Measurements from ENCODE around the gene FGGY. TPM values are rescaled to one million over a fixed set of nuclear protein-coding genes. Genes with fewer than 3 reads are reported as not detected.

FGGY gene
- total and polyA plus RNA-seq, 7 experiments from 2014 or later = 2.5 to 15.2 (median 11.2) TPM

GRCh38 chr1:59429656-59430055 is 132.8 kb downstream of the FGGY start:
- peaks cover 0 to 11% (median 0%) of the 10 kb centered on the region in 11 donors for H3K9me3 Mint-ChIP-seq
- no peaks in the 10 kb centered on the region for H3K9me3 ChIP-seq (ENCODE audit: control insufficient read depth in 2 of 3, low read length in 3 of 3)
- no peaks in the 10 kb centered on the region for H3K4me1 ChIP-seq (ENCODE audit: control insufficient read depth in 2 of 2, insufficient read depth in 2 of 2, low read length in 2 of 2)
- H3K27me3 Mint-ChIP-seq = no peaks in the 10 kb centered on the region
- ATAC-seq (no peak), DNase-seq (no peak)
- ChIA-PET CTCF (interaction anchor here (0.7 kb wide), 1 partner anchor 76 kb away, joined by 3 read pairs; no protein-coding TSS in a partner anchor), POLR2A (no interaction called here)
- H3K27ac Mint-ChIP-seq = no peak overlapping the region
- intact Hi-C loops (cut with micrococcal nuclease) = no loop called here
- peaks cover 0 to 6% (median 4%) of the 10 kb centered on the region in 5 donors for H3K36me3 Mint-ChIP-seq
- H3K27ac ChIP-seq (ENCODE audit: low read depth, low read length) = no peak overlapping the region
- H3K4me1 Mint-ChIP-seq = peaks cover 0 to 11% (median 0%) of the 10 kb centered on the region in 7 donors
- H3K36me3 ChIP-seq (ENCODE audit: control insufficient read depth in 2 of 3, insufficient read depth in 3 of 3, low read length in 3 of 3) = no peaks in the 10 kb centered on the region
- H3K4me3 Mint-ChIP-seq = no peak overlapping the region
- H3K4me3 ChIP-seq (ENCODE audit: low read length) = no peak overlapping the region
- no peaks in the 10 kb centered on the region for H3K27me3 ChIP-seq (ENCODE audit: control insufficient read depth in 2 of 2, insufficient read depth in 2 of 2, low read length in 2 of 2)

- Histone ChIP-seq H3K9me3 (ENCODE audit: control insufficient read depth in 2 of 3, low read length in 3 of 3) (no peaks in the 10 kb centered on the region), H3K4me1 (ENCODE audit: control insufficient read depth in 2 of 2, insufficient read depth in 2 of 2, low read length in 2 of 2) (no peaks in the 10 kb centered on the region), H3K27ac (ENCODE audit: low read depth, low read length) (no peak overlapping the region), H3K4me3 (ENCODE audit: low read length) (no peak overlapping the region), H3K27me3 (ENCODE audit: control insufficient read depth in 2 of 2, insufficient read depth in 2 of 2, low read length in 2 of 2) (no peaks in the 10 kb centered on the region), H3K36me3 (ENCODE audit: control insufficient read depth in 2 of 3, insufficient read depth in 3 of 3, low read length in 3 of 3) (no peaks in the 10 kb centered on the region)
- no peak overlapping the region for H3K27ac Mint-ChIP-seq
- peaks cover 0 to 12% (median 4%) of the 10 kb centered on the region in 5 donors for H3K36me3 Mint-ChIP-seq
- peaks cover 0 to 16% (median 0%) of the 10 kb centered on the region in 7 donors for H3K4me1 Mint-ChIP-seq
- no peaks in the 10 kb centered on the region for H3K27me3 Mint-ChIP-seq
- CTCF ChIA-PET = no interaction called here
- POLR2A ChIA-PET = no interaction called here
- H3K4me3 Mint-ChIP-seq = no peak overlapping the region
- intact Hi-C loops (cut with micrococcal nuclease) = no loop called here
- peaks cover 0 to 11% (median 0%) of the 10 kb centered on the region in 11 donors for H3K9me3 Mint-ChIP-seq
- DNase-seq (no peak), ATAC-seq (no peak)
These were observed 134.8 kb downstream of the FGGY start for GRCh38 chr1:59431566-59432294.

DNA sequence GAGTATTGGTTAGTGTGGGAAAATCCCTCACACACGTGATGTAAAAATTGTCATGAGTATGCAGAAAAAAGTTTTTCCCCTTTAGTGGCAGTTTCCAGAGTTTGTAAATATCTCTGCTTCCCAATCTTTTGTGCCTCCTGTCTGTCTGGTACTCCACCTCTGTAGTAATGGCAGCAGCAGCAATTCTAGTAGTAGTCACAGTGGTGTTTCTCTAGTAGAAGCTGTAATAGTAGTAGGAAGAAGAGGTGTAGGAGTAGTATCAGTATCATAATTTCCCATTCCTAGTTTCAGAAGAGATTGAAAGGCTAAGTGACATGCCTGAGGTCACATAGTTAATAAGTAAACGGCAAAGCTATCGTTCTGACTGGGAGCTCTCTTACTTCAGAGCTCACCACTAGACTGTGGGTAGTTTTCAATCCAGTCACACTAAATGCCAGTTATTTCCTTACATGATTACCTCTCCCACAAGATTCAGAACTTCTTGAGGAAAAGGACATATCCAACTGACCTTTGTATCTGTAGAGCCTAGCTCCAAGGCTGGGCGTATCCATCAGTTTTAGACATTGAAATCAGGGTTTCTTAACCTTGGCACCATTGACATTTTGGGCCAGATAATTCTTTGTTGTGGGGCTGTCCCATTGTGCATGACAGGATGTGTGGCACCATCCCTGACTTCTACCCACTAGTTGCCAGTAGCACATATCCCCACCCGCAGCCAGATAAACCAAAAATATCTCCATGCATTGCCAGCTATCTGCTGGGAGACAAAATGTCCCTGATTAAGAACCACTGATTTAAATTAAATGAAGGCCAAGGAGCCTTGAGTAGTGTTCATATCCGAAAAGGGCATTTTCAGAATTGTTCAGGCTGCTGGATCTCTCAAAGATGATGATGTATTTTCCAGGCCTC is 135.9 kb downstream of the FGGY start:
- peaks cover 0 to 12% (median 3%) of the 10 kb centered on the region in 5 donors for H3K36me3 Mint-ChIP-seq
- Histone ChIP-seq H3K27ac (ENCODE audit: low read depth, low read length) (no peak overlapping the region), H3K36me3 (ENCODE audit: control insufficient read depth in 2 of 3, insufficient read depth in 3 of 3, low read length in 3 of 3) (no peaks in the 10 kb centered on the region), H3K4me1 (ENCODE audit: control insufficient read depth in 2 of 2, insufficient read depth in 2 of 2, low read length in 2 of 2) (no peaks in the 10 kb centered on the region), H3K9me3 (ENCODE audit: control insufficient read depth in 2 of 3, low read length in 3 of 3) (no peaks in the 10 kb centered on the region), H3K27me3 (ENCODE audit: control insufficient read depth in 2 of 2, insufficient read depth in 2 of 2, low read length in 2 of 2) (no peaks in the 10 kb centered on the region), H3K4me3 (ENCODE audit: low read length) (no peak overlapping the region)
- H3K4me1 Mint-ChIP-seq = peaks cover 0 to 21% (median 0%) of the 10 kb centered on the region in 7 donors
- peaks cover 0 to 11% (median 0%) of the 10 kb centered on the region in 11 donors for H3K9me3 Mint-ChIP-seq
- ChIA-PET POLR2A (no interaction called here), CTCF (no interaction called here)
- DNase-seq (no peak), ATAC-seq (no peak)
- no peaks in the 10 kb centered on the region for H3K27me3 Mint-ChIP-seq
- peak overlapping the region in 1 of 10 donors; percentile 2 for H3K4me3 Mint-ChIP-seq
- intact Hi-C loops (cut with micrococcal nuclease) = no loop called here
- H3K27ac Mint-ChIP-seq = no peak overlapping the region

- Histone ChIP-seq H3K9me3 (ENCODE audit: control insufficient read depth in 2 of 3, low read length in 3 of 3) (no peaks in the 10 kb centered on the region), H3K27me3 (ENCODE audit: control insufficient read depth in 2 of 2, insufficient read depth in 2 of 2, low read length in 2 of 2) (no peaks in the 10 kb centered on the region), H3K4me1 (ENCODE audit: control insufficient read depth in 2 of 2, insufficient read depth in 2 of 2, low read length in 2 of 2) (no peaks in the 10 kb centered on the region), H3K27ac (ENCODE audit: low read depth, low read length) (no peak overlapping the region), H3K36me3 (ENCODE audit: control insufficient read depth in 2 of 3, insufficient read depth in 3 of 3, low read length in 3 of 3) (no peaks in the 10 kb centered on the region), H3K4me3 (ENCODE audit: low read length) (no peak overlapping the region)
- peaks cover 0 to 11% (median 0%) of the 10 kb centered on the region in 11 donors for H3K9me3 Mint-ChIP-seq
- DNase-seq = no peak
- no peak overlapping the region for H3K4me3 Mint-ChIP-seq
- ATAC-seq = no peak
- no peak overlapping the region for H3K27ac Mint-ChIP-seq
- POLR2A ChIA-PET = no interaction called here
- H3K27me3 Mint-ChIP-seq = no peaks in the 10 kb centered on the region
- H3K4me1 Mint-ChIP-seq = peaks cover 0 to 23% (median 0%) of the 10 kb centered on the region in 7 donors
- H3K36me3 Mint-ChIP-seq = peaks cover 0 to 12% (median 3%) of the 10 kb centered on the region in 5 donors
- intact Hi-C loops (cut with micrococcal nuclease) = no loop called here
- CTCF ChIA-PET = no interaction called here
These were observed 136.5 kb downstream of the FGGY start for GRCh38 chr1:59433440-59433813.

- H3K27ac ChIP-seq (ENCODE audit: low read depth, low read length) = no peak overlapping the region
- no peak overlapping the region for H3K4me3 ChIP-seq (ENCODE audit: low read length)
- intact Hi-C loops (cut with micrococcal nuclease) = no loop called here
- H3K27ac Mint-ChIP-seq = no peak overlapping the region
- DNase-seq = no peak
- no peaks in the 10 kb centered on the region for H3K27me3 ChIP-seq (ENCODE audit: control insufficient read depth in 2 of 2, insufficient read depth in 2 of 2, low read length in 2 of 2)
- POLR2A ChIA-PET = no interaction called here
- CTCF ChIA-PET = no interaction called here
- H3K4me1 ChIP-seq (ENCODE audit: control insufficient read depth in 2 of 2, insufficient read depth in 2 of 2, low read length in 2 of 2) = no peaks in the 10 kb centered on the region
- H3K27me3 Mint-ChIP-seq = no peaks in the 10 kb centered on the region
- H3K4me1 Mint-ChIP-seq = peaks cover 0 to 23% (median 0%) of the 10 kb centered on the region in 7 donors
- peaks cover 0 to 11% (median 0%) of the 10 kb centered on the region in 11 donors for H3K9me3 Mint-ChIP-seq
- H3K4me3 Mint-ChIP-seq = no peak overlapping the region
- no peaks in the 10 kb centered on the region for H3K9me3 ChIP-seq (ENCODE audit: control insufficient read depth in 2 of 3, low read length in 3 of 3)
- no peak for ATAC-seq
- no peaks in the 10 kb centered on the region for H3K36me3 ChIP-seq (ENCODE audit: control insufficient read depth in 2 of 3, insufficient read depth in 3 of 3, low read length in 3 of 3)
- peaks cover 0 to 12% (median 3%) of the 10 kb centered on the region in 5 donors for H3K36me3 Mint-ChIP-seq
These were observed 137.4 kb downstream of the FGGY start for GRCh38 chr1:59434336-59434735.

DNA sequence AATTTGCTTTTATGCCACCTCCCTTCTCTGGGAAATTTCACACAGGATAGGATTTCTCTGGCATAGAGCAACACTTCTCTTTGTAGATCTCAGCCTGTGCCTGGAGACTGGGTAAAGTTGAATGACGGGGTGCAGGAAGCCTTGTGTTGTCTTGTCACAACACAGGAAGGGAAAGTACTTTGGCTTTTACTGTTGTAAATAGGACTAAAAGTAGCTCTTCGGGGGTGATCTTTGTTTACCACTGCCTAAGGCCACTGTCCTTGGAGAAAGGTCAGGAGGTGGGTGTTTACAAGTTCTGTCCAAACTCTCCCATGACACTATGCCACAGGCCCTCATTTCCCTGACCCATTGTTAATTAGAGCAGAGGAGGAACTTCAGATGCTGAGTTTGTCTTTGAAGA is 139.7 kb downstream of the FGGY start:
- no peak overlapping the region for H3K27ac ChIP-seq (ENCODE audit: low read depth, low read length)
- H3K9me3 ChIP-seq (ENCODE audit: control insufficient read depth in 2 of 3, low read length in 3 of 3) = no peaks in the 10 kb centered on the region
- intact Hi-C loops (cut with micrococcal nuclease) = no loop called here
- ATAC-seq = no peak
- Mint-ChIP-seq H3K27ac (no peak overlapping the region), H3K27me3 (no peaks in the 10 kb centered on the region), H3K4me1 (peaks cover 0 to 23% (median 0%) of the 10 kb centered on the region in 7 donors), H3K4me3 (no peak overlapping the region), H3K9me3 (peaks cover 0 to 8% (median 0%) of the 10 kb centered on the region in 11 donors), H3K36me3 (peaks cover 0 to 12% (median 3%) of the 10 kb centered on the region in 5 donors)
- ChIA-PET POLR2A (no interaction called here), CTCF (no interaction called here)
- no peaks in the 10 kb centered on the region for H3K36me3 ChIP-seq (ENCODE audit: control insufficient read depth in 2 of 3, insufficient read depth in 3 of 3, low read length in 3 of 3)
- H3K27me3 ChIP-seq (ENCODE audit: control insufficient read depth in 2 of 2, insufficient read depth in 2 of 2, low read length in 2 of 2) = no peaks in the 10 kb centered on the region
- no peak for DNase-seq
- no peak overlapping the region for H3K4me3 ChIP-seq (ENCODE audit: low read length)
- no peaks in the 10 kb centered on the region for H3K4me1 ChIP-seq (ENCODE audit: control insufficient read depth in 2 of 2, insufficient read depth in 2 of 2, low read length in 2 of 2)
